Adrenal gland (tissue), 12 donors: ENCODE measurements around the gene RNF217. TPM values are rescaled to one million over a fixed set of nuclear protein-coding genes. Genes with fewer than 3 reads are reported as not detected.

Experiments
- DNase-seq, 7 donors: peaks; one replicate each; pipeline ENCODE4 v3.0.0-alpha.2; 2019 to 2020
- H3K27ac ChIP-seq, 5 donors: fragments of 200-600 bp; sonication (generic) in 4 of 5; 1 replicate in 3 of 5; 2 replicates in 2 of 5; pipeline versions ENCODE4 v1.5.1 to v1.8.0; 2016 to 2020; ENCODE audit warnings: mild to moderate bottlenecking in 1 of 5
- H3K27me3 ChIP-seq: fragments of 200-600 bp; 2 replicates; pipeline ENCODE4 v1.8.0; 2021
- H3K36me3 ChIP-seq, 2 donors: fragments of 200-600 bp; replicated peaks in 1 of 2; 1 replicate in 1 of 2; 2 replicates in 1 of 2; pipeline versions ENCODE4 v1.5.1 to v1.8.0; 2018 to 2022
- H3K4me1 ChIP-seq, 2 donors: fragments of 200-600 bp; replicated peaks in 1 of 2; 1 replicate in 1 of 2; 2 replicates in 1 of 2; pipeline versions ENCODE4 v1.5.1 to v1.8.0; 2018 to 2021
- H3K4me3 ChIP-seq, 4 donors: fragments of 200-600 bp; sonication (generic) in 3 of 4; one replicate each; pipeline ENCODE4 v1.5.1; 2016 to 2018
- H3K9me3 ChIP-seq, 3 donors: fragments of 200-600 bp; sonication (generic) in 1 of 3; replicated peaks in 1 of 3; 1 replicate in 2 of 3; 2 replicates in 1 of 3; pipeline versions ENCODE4 v1.5.1 to v1.8.0; 2016 to 2021
- POLR2A ChIP-seq, 2 donors: fragments of 450-650 bp; IDR thresholded peaks; one replicate each; pipeline ENCODE4 v1.6.1; 2017; ENCODE audit warnings: antibody characterized with exemption in 2 of 2, mild to moderate bottlenecking in 2 of 2, moderate library complexity in 1 of 2
- WGBS, 4 donors: extraction: QIAGEN DNeasy Blood & Tissue Kit in 2 of 4; methylation state at CpG; one replicate each; pipeline versions ENCODE4 v1.1.5 to v1.1.7; 2013 to 2017; 5-methylcytosine and 5-hydroxymethylcytosine counted together
- intact Hi-C, 2 donors: fragments of 100-400 bp; cut with DNase I; formaldehyde crosslinking; loops; one replicate each; pipeline versions ENCODE4 v1.14.1 to v1.15.0; 2022 to 2023
- polyA plus RNA-seq, 3 donors: library from polyadenylated mRNA; stranded (reverse); fragments of 200-250 nt in 2 of 3; fragments of 350-450 nt in 1 of 3; fragmentation: Illumina TruSeq in 1 of 3; extraction: RNeasy Lipid Tissue Mini Kit (QIAGEN cat#74804) in 1 of 3; gene quantifications; one replicate each; pipeline ENCODE4 v1.2.3, GENCODE V29; 2013 to 2014
- total RNA-seq, 9 donors: library from RNA; depleted of rRNA in 4 of 9; stranded (reverse); fragments of >200 nt in 4 of 9; fragments of 120-200 nt in 1 of 9; fragmentation: NEBNext Ultra II Directional in 1 of 9; extraction: Animal tissue kit (Norgen Biotek cat#: 25700) in 1 of 9; gene quantifications; one replicate each; pipeline versions ENCODE4 v1.1.0 to v1.2.4, GENCODE V29; 2013 to 2023
- TF ChIP-seq, protein P1 (sequence below), 6 experiments: fragments of 450-650 bp in 4 of 6; fragments of 200-600 bp in 2 of 6; sonication (generic) in 1 of 6; IDR thresholded peaks; 1 replicate in 5 of 6; 2 replicates in 1 of 6; pipeline versions ENCODE4 v1.5.1 to v1.8.0; 2016 to 2021; ENCODE audit warnings: antibody characterized with exemption in 6 of 6, mild to moderate bottlenecking in 2 of 6, moderate library complexity in 1 of 6
- donor health status: healthy with polysubstance abuse.
- donor health status: Bipolar disorder and iron deficiency.
- donor health status: DM: yes; HTN: yes; CAD: no.
- donor health status: DM: no; HTN: no; CAD: no.
- donor health status: DM: no; HTN: no; CAD: no.
- donor health status: DM: yes; HTN: yes; CAD: no.

RNF217 gene
- total and polyA plus RNA-seq, 12 donors = 4.6 to 23.0 (median 11.5) TPM

GRCh38 chr6:124973780-124974179 is 11.5 kb downstream of the RNF217 start:
- peaks cover 0 to 3% of the 10 kb centered on the region in 2 donors for H3K4me1 ChIP-seq
- no peak overlapping the region for H3K27ac ChIP-seq
- peaks cover 0 to 5% (median 0%) of the 10 kb centered on the region in 3 donors for H3K9me3 ChIP-seq
- no peaks in the 10 kb centered on the region for H3K27me3 ChIP-seq
- H3K4me3 ChIP-seq = no peak overlapping the region
- H3K36me3 ChIP-seq = peaks cover 0 to 24% of the 10 kb centered on the region in 2 donors
- TF ChIP-seq POLR2A (IDR thresholded peaks at IDR 0.05) = no peak
- TF ChIP-seq, protein P1, sequence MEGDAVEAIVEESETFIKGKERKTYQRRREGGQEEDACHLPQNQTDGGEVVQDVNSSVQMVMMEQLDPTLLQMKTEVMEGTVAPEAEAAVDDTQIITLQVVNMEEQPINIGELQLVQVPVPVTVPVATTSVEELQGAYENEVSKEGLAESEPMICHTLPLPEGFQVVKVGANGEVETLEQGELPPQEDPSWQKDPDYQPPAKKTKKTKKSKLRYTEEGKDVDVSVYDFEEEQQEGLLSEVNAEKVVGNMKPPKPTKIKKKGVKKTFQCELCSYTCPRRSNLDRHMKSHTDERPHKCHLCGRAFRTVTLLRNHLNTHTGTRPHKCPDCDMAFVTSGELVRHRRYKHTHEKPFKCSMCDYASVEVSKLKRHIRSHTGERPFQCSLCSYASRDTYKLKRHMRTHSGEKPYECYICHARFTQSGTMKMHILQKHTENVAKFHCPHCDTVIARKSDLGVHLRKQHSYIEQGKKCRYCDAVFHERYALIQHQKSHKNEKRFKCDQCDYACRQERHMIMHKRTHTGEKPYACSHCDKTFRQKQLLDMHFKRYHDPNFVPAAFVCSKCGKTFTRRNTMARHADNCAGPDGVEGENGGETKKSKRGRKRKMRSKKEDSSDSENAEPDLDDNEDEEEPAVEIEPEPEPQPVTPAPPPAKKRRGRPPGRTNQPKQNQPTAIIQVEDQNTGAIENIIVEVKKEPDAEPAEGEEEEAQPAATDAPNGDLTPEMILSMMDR (IDR thresholded peaks at IDR 0.05) = no peak
- no peak for DNase-seq
- WGBS, 4 donors = 84 to 93% (median 90%) methylated on average over 5 to 6 of the region's 6 CpGs
- intact Hi-C loops = no loop called here

DNA sequence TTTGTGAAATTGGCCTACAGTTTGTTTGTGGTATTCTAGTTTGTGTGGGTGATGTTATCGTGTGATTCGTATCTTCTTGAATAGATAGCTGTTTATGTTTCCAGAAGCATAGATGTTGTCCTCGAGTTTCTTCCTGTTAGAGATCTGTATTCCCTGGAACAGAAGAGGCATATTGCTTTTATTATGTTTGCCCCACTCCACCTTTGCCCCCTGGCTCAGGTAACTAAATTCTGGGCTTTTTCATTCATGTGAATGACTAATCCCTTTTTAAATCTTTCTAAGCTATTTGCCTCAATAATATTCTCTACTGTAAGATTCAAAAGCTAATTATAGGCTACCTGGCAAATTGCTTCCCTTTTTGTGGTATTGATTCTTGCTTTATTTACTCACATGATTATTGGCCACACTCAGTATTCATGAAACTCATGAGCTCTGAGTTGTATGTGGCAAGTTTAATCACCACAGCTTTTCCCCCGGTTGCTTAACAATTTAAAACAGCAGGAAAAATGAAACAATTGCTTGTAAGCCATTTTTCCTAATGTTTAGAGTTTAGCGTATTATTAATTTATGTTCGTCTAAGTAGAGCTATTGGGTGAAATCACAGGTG is 12.6 kb downstream of the RNF217 start:
- H3K9me3 ChIP-seq = peaks cover 0 to 5% (median 0%) of the 10 kb centered on the region in 3 donors
- WGBS, 4 donors = 85 to 88% (median 87%) methylated on average over 6 of the region's 6 CpGs
- no peak for DNase-seq
- intact Hi-C loops = no loop called here
- H3K4me1 ChIP-seq = peaks cover 0 to 3% of the 10 kb centered on the region in 2 donors
- TF ChIP-seq POLR2A (IDR thresholded peaks at IDR 0.05) = no peak
- TF ChIP-seq, protein P1 (IDR thresholded peaks at IDR 0.05) = no peak
- H3K27ac ChIP-seq = no peak overlapping the region
- no peaks in the 10 kb centered on the region for H3K27me3 ChIP-seq
- no peak overlapping the region for H3K4me3 ChIP-seq
- H3K36me3 ChIP-seq = peaks cover 0 to 24% of the 10 kb centered on the region in 2 donors

GRCh38 chr6:124977067-124977908 is 15.1 kb downstream of the RNF217 start:
- DNase-seq = no peak
- TF ChIP-seq, protein P1 (IDR thresholded peaks at IDR 0.05) = no peak
- TF ChIP-seq POLR2A (IDR thresholded peaks at IDR 0.05) = no peak
- H3K4me3 ChIP-seq = no peak overlapping the region
- WGBS, 4 donors = 20 to 42% (median 40%) methylated on average over 1 of the region's 1 CpG
- intact Hi-C loops = no loop called here
- no peaks in the 10 kb centered on the region for H3K27me3 ChIP-seq
- peaks cover 0 to 17% of the 10 kb centered on the region in 2 donors for H3K36me3 ChIP-seq
- H3K9me3 ChIP-seq = peaks cover 0 to 5% (median 0%) of the 10 kb centered on the region in 3 donors
- no peak overlapping the region for H3K27ac ChIP-seq
- H3K4me1 ChIP-seq = peaks cover 0 to 3% of the 10 kb centered on the region in 2 donors

GRCh38 chr6:124978451-124979293 is 16.4 kb downstream of the RNF217 start:
- Histone ChIP-seq H3K27me3 (no peaks in the 10 kb centered on the region), H3K36me3 (peaks cover 0 to 8% of the 10 kb centered on the region in 2 donors), H3K27ac (no peak overlapping the region), H3K4me1 (peaks cover 0 to 3% of the 10 kb centered on the region in 2 donors), H3K9me3 (peaks cover 0 to 5% (median 0%) of the 10 kb centered on the region in 3 donors), H3K4me3 (no peak overlapping the region)
- TF ChIP-seq, protein P1 (IDR thresholded peaks at IDR 0.05) = no peak
- no peak for DNase-seq
- WGBS, 4 donors = 92 to 96% (median 95%) methylated on average over 10 of the region's 10 CpGs
- intact Hi-C loops = no loop called here
